Fibroblast of skin of abdomen (primary cell): ENCODE data around the gene GCNT2.
"Not testable (repeated sequence)": the region's sequence is repeated elsewhere in the genome, so short reads cannot be mapped to it uniquely, and the experiment has no call there.

ENCODE experiments used
- DNase-seq: peaks from one replicate; pipeline ENCODE4 v3.0.0-alpha.2; 2013

GCNT2 gene

GRCh38 chr6:10665595-10665994 is 144.4 kb downstream of the GCNT2 start:
- not testable (repeated sequence) for DNase-seq

- no peak for DNase-seq
These were observed 147.2 kb downstream of the GCNT2 start for GRCh38 chr6:10668126-10668917.

- DNase-seq = no peak
These were observed 155.3 kb downstream of the GCNT2 start for GRCh38 chr6:10676403-10676802.

GRCh38 chr6:10678456-10678855 is 157.3 kb downstream of the GCNT2 start:
- DNase-seq = no peak
